Measurements from ENCODE around the gene RAD51B. TPM values are rescaled to one million over a fixed set of nuclear protein-coding genes. Genes with fewer than 3 reads are reported as not detected.

RAD51B gene
- total and polyA plus RNA-seq, 2 of the 13 experiments (the other 11 are each of a cell fraction or from before 2014, with no cell fraction given), result 7.0 to 9.5 TPM

- TF ChIP-seq, protein P1, sequence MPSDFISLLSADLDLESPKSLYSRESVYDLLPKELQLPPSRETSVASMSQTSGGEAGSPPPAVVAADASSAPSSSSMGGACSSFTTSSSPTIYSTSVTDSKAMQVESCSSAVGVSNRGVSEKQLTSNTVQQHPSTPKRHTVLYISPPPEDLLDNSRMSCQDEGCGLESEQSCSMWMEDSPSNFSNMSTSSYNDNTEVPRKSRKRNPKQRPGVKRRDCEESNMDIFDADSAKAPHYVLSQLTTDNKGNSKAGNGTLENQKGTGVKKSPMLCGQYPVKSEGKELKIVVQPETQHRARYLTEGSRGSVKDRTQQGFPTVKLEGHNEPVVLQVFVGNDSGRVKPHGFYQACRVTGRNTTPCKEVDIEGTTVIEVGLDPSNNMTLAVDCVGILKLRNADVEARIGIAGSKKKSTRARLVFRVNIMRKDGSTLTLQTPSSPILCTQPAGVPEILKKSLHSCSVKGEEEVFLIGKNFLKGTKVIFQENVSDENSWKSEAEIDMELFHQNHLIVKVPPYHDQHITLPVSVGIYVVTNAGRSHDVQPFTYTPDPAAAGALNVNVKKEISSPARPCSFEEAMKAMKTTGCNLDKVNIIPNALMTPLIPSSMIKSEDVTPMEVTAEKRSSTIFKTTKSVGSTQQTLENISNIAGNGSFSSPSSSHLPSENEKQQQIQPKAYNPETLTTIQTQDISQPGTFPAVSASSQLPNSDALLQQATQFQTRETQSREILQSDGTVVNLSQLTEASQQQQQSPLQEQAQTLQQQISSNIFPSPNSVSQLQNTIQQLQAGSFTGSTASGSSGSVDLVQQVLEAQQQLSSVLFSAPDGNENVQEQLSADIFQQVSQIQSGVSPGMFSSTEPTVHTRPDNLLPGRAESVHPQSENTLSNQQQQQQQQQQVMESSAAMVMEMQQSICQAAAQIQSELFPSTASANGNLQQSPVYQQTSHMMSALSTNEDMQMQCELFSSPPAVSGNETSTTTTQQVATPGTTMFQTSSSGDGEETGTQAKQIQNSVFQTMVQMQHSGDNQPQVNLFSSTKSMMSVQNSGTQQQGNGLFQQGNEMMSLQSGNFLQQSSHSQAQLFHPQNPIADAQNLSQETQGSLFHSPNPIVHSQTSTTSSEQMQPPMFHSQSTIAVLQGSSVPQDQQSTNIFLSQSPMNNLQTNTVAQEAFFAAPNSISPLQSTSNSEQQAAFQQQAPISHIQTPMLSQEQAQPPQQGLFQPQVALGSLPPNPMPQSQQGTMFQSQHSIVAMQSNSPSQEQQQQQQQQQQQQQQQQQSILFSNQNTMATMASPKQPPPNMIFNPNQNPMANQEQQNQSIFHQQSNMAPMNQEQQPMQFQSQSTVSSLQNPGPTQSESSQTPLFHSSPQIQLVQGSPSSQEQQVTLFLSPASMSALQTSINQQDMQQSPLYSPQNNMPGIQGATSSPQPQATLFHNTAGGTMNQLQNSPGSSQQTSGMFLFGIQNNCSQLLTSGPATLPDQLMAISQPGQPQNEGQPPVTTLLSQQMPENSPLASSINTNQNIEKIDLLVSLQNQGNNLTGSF (CRISPR knock-in tag; IDR thresholded peaks at IDR 0.05), result no peak
- TF ChIP-seq KDM2A (CRISPR knock-in tag; IDR thresholded peaks at IDR 0.05; ENCODE audit: borderline replicate concordance, low read depth) (peak; percentile 44; the same call in 1 of the 2 replicates), ZNF280B (CRISPR knock-in tag; IDR thresholded peaks at IDR 0.05; ENCODE audit: borderline replicate concordance) (peak; percentile 76; the same call in 1 of the 2 replicates), ZNF10 (CRISPR knock-in tag; IDR thresholded peaks at IDR 0.05; ENCODE audit: borderline replicate concordance, low read depth) (no peak), POLR2A (IDR thresholded peaks at IDR 0.05; ENCODE audit: insufficient read depth in 1 of 2, low read depth in 2 of 2, low read length in 2 of 2) (0 out of 4 replicates have a peak, but pooled peaks of 1 of the 2 experiments have one; percentile 26), ASH2L (IDR thresholded peaks at IDR 0.05; ENCODE audit: insufficient read length, low read depth, low read length) (no peak), CEBPG (CRISPR knock-in tag; IDR thresholded peaks at IDR 0.05) (peak; percentile 49; the same call in 1 of the 2 replicates), ZSCAN20 (CRISPR knock-in tag; IDR thresholded peaks at IDR 0.05; ENCODE audit: borderline replicate concordance) (no peak), MLX (CRISPR knock-in tag; IDR thresholded peaks at IDR 0.05) (peak; percentile 85), HOMEZ (CRISPR knock-in tag; IDR thresholded peaks at IDR 0.05; ENCODE audit: low read depth) (peak; percentile 58; the same call in 1 of the 2 replicates), SMAD1 (CRISPR knock-in tag; IDR thresholded peaks at IDR 0.05; ENCODE audit: borderline replicate concordance, low read depth) (no peak), SAP130 (CRISPR knock-in tag; IDR thresholded peaks at IDR 0.05; ENCODE audit: low read depth) (peak; percentile 57), MEF2D (CRISPR knock-in tag; IDR thresholded peaks at IDR 0.05) (peak; percentile 61; the same call in 1 of the 2 replicates), GATA4 (IDR thresholded peaks at IDR 0.05; ENCODE audit: borderline replicate concordance, low read depth) (no peak), ARNT2 (CRISPR knock-in tag; IDR thresholded peaks at IDR 0.05; ENCODE audit: low read depth) (no peak)
- TF ChIP-seq, protein P2, sequence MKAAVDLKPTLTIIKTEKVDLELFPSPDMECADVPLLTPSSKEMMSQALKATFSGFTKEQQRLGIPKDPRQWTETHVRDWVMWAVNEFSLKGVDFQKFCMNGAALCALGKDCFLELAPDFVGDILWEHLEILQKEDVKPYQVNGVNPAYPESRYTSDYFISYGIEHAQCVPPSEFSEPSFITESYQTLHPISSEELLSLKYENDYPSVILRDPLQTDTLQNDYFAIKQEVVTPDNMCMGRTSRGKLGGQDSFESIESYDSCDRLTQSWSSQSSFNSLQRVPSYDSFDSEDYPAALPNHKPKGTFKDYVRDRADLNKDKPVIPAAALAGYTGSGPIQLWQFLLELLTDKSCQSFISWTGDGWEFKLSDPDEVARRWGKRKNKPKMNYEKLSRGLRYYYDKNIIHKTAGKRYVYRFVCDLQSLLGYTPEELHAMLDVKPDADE (CRISPR knock-in tag; IDR thresholded peaks at IDR 0.05), result no peak
- TF ChIP-seq, protein P3, sequence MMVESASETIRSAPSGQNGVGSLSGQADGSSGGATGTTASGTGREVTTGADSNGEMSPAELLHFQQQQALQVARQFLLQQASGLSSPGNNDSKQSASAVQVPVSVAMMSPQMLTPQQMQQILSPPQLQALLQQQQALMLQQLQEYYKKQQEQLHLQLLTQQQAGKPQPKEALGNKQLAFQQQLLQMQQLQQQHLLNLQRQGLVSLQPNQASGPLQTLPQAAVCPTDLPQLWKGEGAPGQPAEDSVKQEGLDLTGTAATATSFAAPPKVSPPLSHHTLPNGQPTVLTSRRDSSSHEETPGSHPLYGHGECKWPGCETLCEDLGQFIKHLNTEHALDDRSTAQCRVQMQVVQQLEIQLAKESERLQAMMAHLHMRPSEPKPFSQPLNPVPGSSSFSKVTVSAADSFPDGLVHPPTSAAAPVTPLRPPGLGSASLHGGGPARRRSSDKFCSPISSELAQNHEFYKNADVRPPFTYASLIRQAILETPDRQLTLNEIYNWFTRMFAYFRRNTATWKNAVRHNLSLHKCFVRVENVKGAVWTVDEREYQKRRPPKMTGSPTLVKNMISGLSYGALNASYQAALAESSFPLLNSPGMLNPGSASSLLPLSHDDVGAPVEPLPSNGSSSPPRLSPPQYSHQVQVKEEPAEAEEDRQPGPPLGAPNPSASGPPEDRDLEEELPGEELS (CRISPR knock-in tag; IDR thresholded peaks at IDR 0.05), result peak; percentile 45; the same call in 1 of the 2 replicates
Observed at GRCh38 chr14:68561531-68562007, 742.0 kb downstream of the RAD51B start (continued).

Measured in HepG2 (cell line).